H1 (cell line): ENCODE data around the gene INPP4A. TPM values are rescaled to one million over a fixed set of nuclear protein-coding genes. Genes with fewer than 3 reads are reported as not detected.
"Not testable (repeated sequence)": the region's sequence is repeated elsewhere in the genome, so short reads cannot be mapped to it uniquely, and the experiment has no call there.

Experiments used
- CTCF ChIA-PET: fragments of 300-600 bp; sonication (Branson Sonifier 250); formaldehyde crosslinking; loops from one replicate; lab custom pipeline; 2021; ENCODE audit not compliant: partially characterized antibody; lab: Charles Lee
- POLR2A ChIA-PET: fragments of 300-600 bp; sonication (Branson Sonifier 250); formaldehyde crosslinking; loops from one replicate; lab custom pipeline; 2021; ENCODE audit warnings: inconsistent platforms; ENCODE audit not compliant: partially characterized antibody; lab: Charles Lee
- DNase-seq, 2 experiments: peaks; one replicate each; pipeline versions ENCODE4 v3.0.0 to v3.0.0-alpha.2; 2010 to 2022; ENCODE audit warnings: low spot score in 2 of 2, low read depth in 1 of 2, mixed read lengths in 1 of 2
- FAIRE-seq: peaks from 2 replicates; lab custom pipeline; 2011; peaks lifted over from hg19 to GRCh38; lab: Jason Lieb, UNC
- H2AFZ ChIP-seq: 2 replicates; pipeline ENCODE4 v1.8.1; 2012; ENCODE audit warnings: low read length, inconsistent platforms
- H2AK5ac ChIP-seq: 2 replicates; pipeline ENCODE4 v1.6.1; 2013; ENCODE audit warnings: low read depth, low read length
- H2BK120ac ChIP-seq: replicated peaks from 2 replicates; pipeline ENCODE3; 2013; ENCODE audit warnings: low read depth, low read length, inconsistent platforms
- H2BK12ac ChIP-seq: 2 replicates; pipeline ENCODE4 v1.6.1; 2013; ENCODE audit warnings: low read depth, low read length
- H2BK15ac ChIP-seq: 2 replicates; pipeline ENCODE4 v1.6.1; 2013; ENCODE audit warnings: low read length
- H2BK20ac ChIP-seq: 2 replicates; pipeline ENCODE4 v1.6.1; 2013; ENCODE audit warnings: low read length
- H2BK5ac ChIP-seq: 2 replicates; pipeline ENCODE4 v1.6.1; 2013; ENCODE audit warnings: low read depth, low read length
- H3K14ac ChIP-seq: 2 replicates; pipeline ENCODE4 v1.6.1; 2013; ENCODE audit warnings: inconsistent platforms; ENCODE audit not compliant: insufficient read length
- H3K18ac ChIP-seq: 2 replicates; pipeline ENCODE4 v1.6.1; 2013; ENCODE audit warnings: low read length; ENCODE audit errors: extremely low read depth
- H3K23ac ChIP-seq: 2 replicates; pipeline ENCODE4 v1.6.1; 2013; ENCODE audit warnings: inconsistent platforms; ENCODE audit not compliant: insufficient read length
- H3K23me2 ChIP-seq: 2 replicates; pipeline ENCODE4 v1.6.1; 2013; ENCODE audit warnings: low read depth, low read length
- H3K27ac ChIP-seq: 2 replicates; pipeline ENCODE4 v1.6.1; 2011; ENCODE audit warnings: low read depth, low read length, inconsistent platforms
- H3K27me3 ChIP-seq, 4 experiments: replicated peaks in 1 of 4; 1 replicate in 1 of 4; 2 replicates in 3 of 4; pipeline versions ENCODE4 v1.6.1 to v1.8.1; 2011 to 2013; ENCODE audit warnings: low read length in 3 of 4, mild to moderate bottlenecking in 3 of 4, inconsistent platforms in 2 of 4, mixed read lengths in 2 of 4, moderate library complexity in 1 of 4; ENCODE audit not compliant: control insufficient read depth in 3 of 4, insufficient read depth in 3 of 4; ENCODE audit errors: extremely low read depth in 1 of 4
- H3K36me3 ChIP-seq, 4 experiments: 2 replicates each; pipeline versions ENCODE4 v1.6.1 to v1.8.1; 2011 to 2013; ENCODE audit warnings: mild to moderate bottlenecking in 4 of 4, low read length in 3 of 4, moderate library complexity in 2 of 4, control low read depth in 1 of 4, inconsistent platforms in 1 of 4; ENCODE audit not compliant: insufficient read depth in 4 of 4, control insufficient read depth in 2 of 4
- H3K4ac ChIP-seq: replicated peaks from 2 replicates; pipeline ENCODE3; 2013; ENCODE audit warnings: low read length, low read depth, mixed read lengths, inconsistent platforms; ENCODE audit not compliant: insufficient read length
- H3K4me1 ChIP-seq, 4 experiments: replicated peaks in 1 of 4; 1 replicate in 1 of 4; 2 replicates in 3 of 4; pipeline versions ENCODE4 v1.6.1 to v1.8.1; 2011 to 2013; ENCODE audit warnings: low read length in 3 of 4, inconsistent platforms in 2 of 4, mixed read lengths in 1 of 4; ENCODE audit not compliant: insufficient read depth in 4 of 4, control insufficient read depth in 3 of 4
- H3K4me2 ChIP-seq, 2 experiments: 2 replicates each; pipeline versions ENCODE4 v1.6.1 to v1.8.1; 2011 to 2013; ENCODE audit warnings: low read depth in 2 of 2, low read length in 2 of 2, control low read depth in 1 of 2, inconsistent platforms in 1 of 2, mild to moderate bottlenecking in 1 of 2; ENCODE audit not compliant: insufficient read depth in 1 of 2
- H3K4me3 ChIP-seq, 4 experiments: fragments of 200-600, 300-600 bp in 1 of 4; sonication (generic), shearing (Covaris generic), sonication (Bioruptor Twin) in 1 of 4; 2 replicates each; pipeline versions ENCODE4 v1.5.1 to v1.8.1; 2011 to 2016; ENCODE audit warnings: low read length in 4 of 4, low read depth in 3 of 4, control low read depth in 2 of 4, inconsistent platforms in 2 of 4, mild to moderate bottlenecking in 2 of 4, mixed read lengths in 1 of 4, moderate library complexity in 1 of 4; ENCODE audit not compliant: insufficient read depth in 2 of 4; ENCODE audit errors: extremely low read depth in 1 of 4
- H3K56ac ChIP-seq: replicated peaks from 2 replicates; pipeline ENCODE3; 2013; ENCODE audit warnings: low read depth, mild to moderate bottlenecking, mixed read lengths, low read length, inconsistent platforms; ENCODE audit not compliant: insufficient read length
- H3K79me1 ChIP-seq: 2 replicates; pipeline ENCODE4 v1.6.1; 2013; ENCODE audit warnings: low read depth, low read length, control low read depth
- H3K79me2 ChIP-seq, 2 experiments: 2 replicates each; pipeline versions ENCODE4 v1.6.1 to v1.8.1; 2012 to 2013; ENCODE audit warnings: low read length in 2 of 2, mild to moderate bottlenecking in 2 of 2, inconsistent platforms in 1 of 2; ENCODE audit not compliant: insufficient read depth in 2 of 2, control insufficient read depth in 1 of 2
- H3K9ac ChIP-seq, 4 experiments: replicated peaks in 1 of 4; 1 replicate in 1 of 4; 2 replicates in 3 of 4; pipeline versions ENCODE4 v1.6.1 to v1.8.1; 2011 to 2013; ENCODE audit warnings: low read depth in 3 of 4, low read length in 3 of 4, control low read depth in 2 of 4, mild to moderate bottlenecking in 2 of 4, moderate library complexity in 2 of 4, inconsistent platforms in 1 of 4; ENCODE audit errors: extremely low read depth in 1 of 4
- H3K9me3 ChIP-seq, 2 experiments: 2 replicates each; pipeline versions ENCODE4 v1.6.1 to v1.8.1; 2012 to 2013; ENCODE audit warnings: mild to moderate bottlenecking in 2 of 2, moderate library complexity in 2 of 2, control low read depth in 1 of 2, inconsistent platforms in 1 of 2, low read depth in 1 of 2, low read length in 1 of 2, mixed read lengths in 1 of 2; ENCODE audit not compliant: insufficient read depth in 2 of 2
- H4K20me1 ChIP-seq, 2 experiments: replicated peaks in 1 of 2; 2 replicates each; pipeline versions ENCODE3 to v1.8.1; 2011 to 2013; ENCODE audit warnings: inconsistent platforms in 2 of 2, low read length in 2 of 2, mild to moderate bottlenecking in 1 of 2; ENCODE audit not compliant: insufficient read depth in 2 of 2, control insufficient read depth in 1 of 2
- H4K5ac ChIP-seq: 2 replicates; pipeline ENCODE4 v1.6.1; 2013; ENCODE audit warnings: low read length, low read depth, mixed read lengths, inconsistent platforms; ENCODE audit not compliant: insufficient read length
- H4K8ac ChIP-seq: 2 replicates; pipeline ENCODE4 v1.8.0; 2013; ENCODE audit warnings: mild to moderate bottlenecking, moderate library complexity, low read length, inconsistent platforms; ENCODE audit not compliant: insufficient read depth; ENCODE audit errors: extremely low read depth
- H4K91ac ChIP-seq: replicated peaks from 2 replicates; pipeline ENCODE3; 2013; ENCODE audit warnings: low read length, mixed read lengths, inconsistent platforms; ENCODE audit not compliant: insufficient read length
- CEBPB ChIP-seq: IDR thresholded peaks from 2 replicates; pipeline ENCODE4 v1.6.1; 2012; ENCODE audit warnings: low read depth, low read length
- EP300 ChIP-seq, 2 experiments: IDR thresholded peaks; 1 replicate in 1 of 2; 2 replicates in 1 of 2; pipeline ENCODE4 v1.6.1; 2011 to 2012; ENCODE audit warnings: low read depth in 2 of 2, low read length in 2 of 2, mild to moderate bottlenecking in 2 of 2, borderline replicate concordance in 1 of 2, inconsistent platforms in 1 of 2, moderate library complexity in 1 of 2
- SP1 ChIP-seq: IDR thresholded peaks from 2 replicates; pipeline ENCODE4 v1.6.1; 2011; ENCODE audit warnings: low read depth, low read length
- TEAD4 ChIP-seq: IDR thresholded peaks from 2 replicates; pipeline ENCODE4 v1.6.1; 2012; ENCODE audit warnings: low read depth, low read length, inconsistent platforms, mixed read lengths
- WGBS, 2 experiments: shearing (Covaris generic) in 1 of 2; methylation state at CpG; one replicate each; pipeline versions ENCODE4 v1.1.6 to v1.1.7; 2013 to 2015; ENCODE audit warnings: low lambda C conversion rate in 2 of 2, mixed read lengths in 2 of 2, inconsistent platforms in 1 of 2, low coverage in 1 of 2, missing lambda C conversion rate in 1 of 2; ENCODE audit not compliant: insufficient replicate concordance in 2 of 2, insufficient coverage in 1 of 2, insufficient read length in 1 of 2; ENCODE audit errors: extremely low coverage in 1 of 2, missing lambda C conversion rate in 1 of 2; 5-methylcytosine and 5-hydroxymethylcytosine counted together
- polyA plus RNA-seq, 7 experiments: library from polyadenylated mRNA; depleted of rRNA in 3 of 7; stranded (reverse) in 5 of 7; unstranded in 2 of 7; fragments of >200 nt in 5 of 7; fragments of 200-250 nt in 2 of 7; gene quantifications; 1 replicate in 5 of 7; 2 replicates in 1 of 7; 4 replicates in 1 of 7; pipeline versions ENCODE4 v1.2.1 to v1.2.3, GENCODE V29; 2011 to 2013; ENCODE audit warnings: missing spikeins in 2 of 7, mixed read lengths in 2 of 7
- total RNA-seq: library from RNA; stranded (reverse); fragmentation: NEBNext Ultra II Directional; extraction: Animal tissue kit (Norgen Biotek cat#: 25700); gene quantifications from 2 replicates; pipeline ENCODE4 v1.2.1, GENCODE V29; 2021
- TF ChIP-seq, protein P1 (sequence below): IDR thresholded peaks from 2 replicates; pipeline ENCODE4 v1.6.1; 2012; ENCODE audit warnings: inconsistent platforms

INPP4A gene
- total and polyA plus RNA-seq, 2 of the 8 experiments (the other 6 are each of a cell fraction or from before 2014, with no cell fraction given), result 25.6 to 34.3 TPM

DNA sequence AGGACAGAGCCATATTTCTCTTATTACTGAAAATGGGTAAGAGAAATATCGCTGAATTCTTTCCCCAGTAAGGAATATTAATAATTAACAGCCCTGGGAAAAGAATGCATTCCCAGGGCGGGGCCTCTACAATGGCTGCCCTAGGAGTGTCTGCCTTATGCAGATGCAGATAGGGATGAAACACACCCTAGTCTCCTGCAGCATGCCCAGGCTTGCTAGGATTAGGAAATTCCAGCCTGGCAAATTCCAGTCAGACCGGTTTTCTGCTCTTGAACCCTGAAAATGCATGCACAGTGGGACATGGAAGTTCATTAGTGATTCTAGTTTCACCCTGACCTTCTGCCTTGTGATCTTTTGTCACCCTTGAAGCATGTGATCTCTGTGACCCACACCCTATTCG lies 9.0 kb upstream of the INPP4A start:
- H4K91ac ChIP-seq, H2BK12ac ChIP-seq, H3K4me1 ChIP-seq, H3K23ac ChIP-seq, H3K79me2 ChIP-seq, CTCF ChIA-PET, H3K23me2 ChIP-seq, H3K4me2 ChIP-seq, H3K27me3 ChIP-seq, DNase-seq, H2BK20ac ChIP-seq, H3K18ac ChIP-seq, H3K79me1 ChIP-seq, POLR2A ChIA-PET, H3K14ac ChIP-seq, H2BK120ac ChIP-seq, H2BK5ac ChIP-seq, H3K56ac ChIP-seq, H2BK15ac ChIP-seq, H2AK5ac ChIP-seq, H3K4ac ChIP-seq, H3K27ac ChIP-seq, H4K20me1 ChIP-seq, FAIRE-seq, H4K5ac ChIP-seq, H4K8ac ChIP-seq, H2AFZ ChIP-seq, H3K4me3 ChIP-seq, H3K36me3 ChIP-seq, H3K9ac ChIP-seq: not testable (repeated sequence)
- H3K9me3 ChIP-seq, result peaks cover 24 to 32% of the 10 kb centered on the region in 2 experiments
- WGBS, 2 experiments, result 89% methylated on average over 4 of the region's 4 CpGs; no CpG with 5 or more reads in 1 of the 2 experiments
- TF ChIP-seq CEBPB (peak; percentile 4; the same call in 1 of the 2 replicates), TEAD4 (peak; percentile 72), EP300 (IDR thresholded peaks at IDR 0.05; ENCODE audit: borderline replicate concordance in 1 of 2, low read depth in 2 of 2, low read length in 2 of 2) (peak; percentile 48 to 96; a peak in 2 of 3 replicates), SP1 (peak; percentile 55; the same call in 1 of the 2 replicates)
- TF ChIP-seq, protein P1, sequence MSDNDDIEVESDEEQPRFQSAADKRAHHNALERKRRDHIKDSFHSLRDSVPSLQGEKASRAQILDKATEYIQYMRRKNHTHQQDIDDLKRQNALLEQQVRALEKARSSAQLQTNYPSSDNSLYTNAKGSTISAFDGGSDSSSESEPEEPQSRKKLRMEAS, result peak; percentile 40; the same call in 1 of the 2 replicates
